WTC11 (cell line): ENCODE results near the gene PIF1. TPM values are rescaled to one million over a fixed set of nuclear protein-coding genes. Genes with fewer than 3 reads are reported as not detected.

Source experiments
- ATAC-seq: fragments of 200-7000 bp; cut with Tn5 transposase; 2 replicates; pipeline ENCODE4 v1.10.0; 2021; ENCODE audit warnings: mild to moderate bottlenecking, moderate library complexity
- CTCF ChIA-PET: fragments of 300-600 bp; sonication (Branson Sonifier 250); formaldehyde crosslinking; loops from one replicate; lab custom pipeline; 2021; ENCODE audit warnings: antibody characterized with exemption; lab: Charles Lee
- POLR2A ChIA-PET: fragments of 350-600 bp; sonication (Branson Sonifier 250); formaldehyde crosslinking; loops from one replicate; lab custom pipeline; 2021; ENCODE audit warnings: antibody characterized with exemption; lab: Charles Lee
- DNase-seq: peaks from one replicate; pipeline ENCODE4 v3.0.0; 2021; ENCODE audit warnings: low spot score
- H3K27ac Mint-ChIP-seq: 2 replicates; pipeline ENCODE4 v1.8.0; 2021; ENCODE audit warnings: mixed read lengths
- H3K27me3 Mint-ChIP-seq: 2 replicates; pipeline ENCODE4 v1.8.0; 2021; ENCODE audit warnings: low read depth, mild to moderate bottlenecking, moderate library complexity, mixed read lengths
- H3K36me3 Mint-ChIP-seq: 2 replicates; pipeline ENCODE4 v1.8.0; 2021; ENCODE audit warnings: mixed read lengths
- H3K4me1 Mint-ChIP-seq: 2 replicates; pipeline ENCODE4 v1.8.0; 2022; ENCODE audit warnings: mixed read lengths
- H3K4me3 Mint-ChIP-seq: 2 replicates; pipeline ENCODE4 v1.8.0; 2021; ENCODE audit warnings: mild to moderate bottlenecking, moderate library complexity, mixed read lengths
- H3K9me3 Mint-ChIP-seq: 2 replicates; pipeline ENCODE4 v1.8.0; 2021; ENCODE audit warnings: mixed read lengths
- AFF4 ChIP-seq: sonication (generic); formaldehyde crosslinking; IDR thresholded peaks from 2 replicates; pipeline ENCODE4 v1.8.1; 2023; ENCODE audit warnings: mild to moderate bottlenecking, missing genetic modification reagents, borderline replicate concordance
- ATF2 ChIP-seq: sonication (generic); formaldehyde crosslinking; IDR thresholded peaks from 2 replicates; pipeline ENCODE4 v1.8.1; 2022; ENCODE audit warnings: low read depth, missing genetic modification reagents, borderline replicate concordance
- CBFB ChIP-seq: sonication (generic); formaldehyde crosslinking; IDR thresholded peaks from 2 replicates; pipeline ENCODE4 v1.8.1; 2022; ENCODE audit warnings: mild to moderate bottlenecking, low read depth, missing genetic modification reagents
- CDX4 ChIP-seq: fragments of 250-450 bp; sonication (Bioruptor Pico); IDR thresholded peaks from 2 replicates; pipeline ENCODE4 v1.9.0; 2021; ENCODE audit warnings: moderate library complexity, mild to moderate bottlenecking, inconsistent platforms, borderline replicate concordance
- E2F5 ChIP-seq: sonication (generic); formaldehyde crosslinking; IDR thresholded peaks from 2 replicates; pipeline ENCODE4 v1.8.1; 2022; ENCODE audit warnings: mild to moderate bottlenecking, moderate library complexity, missing genetic modification reagents
- EMX1 ChIP-seq: fragments of 250-450 bp; sonication (Bioruptor Pico); IDR thresholded peaks from 2 replicates; pipeline ENCODE4 v1.8.0; 2021; ENCODE audit warnings: mild to moderate bottlenecking
- ESRRA ChIP-seq: sonication (generic); formaldehyde crosslinking; IDR thresholded peaks from 2 replicates; pipeline ENCODE4 v1.8.1; 2022; ENCODE audit warnings: mild to moderate bottlenecking, missing genetic modification reagents, borderline replicate concordance
- ETV6 ChIP-seq: sonication (generic); formaldehyde crosslinking; IDR thresholded peaks from 2 replicates; pipeline ENCODE4 v1.8.1; 2022; ENCODE audit warnings: mild to moderate bottlenecking, missing genetic modification reagents
- FOXP1 ChIP-seq: sonication (generic); formaldehyde crosslinking; IDR thresholded peaks from 2 replicates; pipeline ENCODE4 v1.8.0; 2022; ENCODE audit warnings: missing genetic modification reagents, mild to moderate bottlenecking, moderate library complexity, borderline replicate concordance
- HMGXB4 ChIP-seq: sonication (generic); formaldehyde crosslinking; IDR thresholded peaks from 2 replicates; pipeline ENCODE4 v1.8.1; 2023; ENCODE audit warnings: mild to moderate bottlenecking, moderate library complexity, missing genetic modification reagents
- JUN ChIP-seq: sonication (generic); formaldehyde crosslinking; IDR thresholded peaks from 2 replicates; pipeline ENCODE4 v1.8.0; 2023; ENCODE audit warnings: mild to moderate bottlenecking, missing genetic modification reagents
- KAT7 ChIP-seq: sonication (generic); formaldehyde crosslinking; IDR thresholded peaks from 2 replicates; pipeline ENCODE4 v1.8.1; 2023; ENCODE audit warnings: missing genetic modification reagents, mild to moderate bottlenecking, borderline replicate concordance
- MYBL2 ChIP-seq: sonication (generic); formaldehyde crosslinking; IDR thresholded peaks from 2 replicates; pipeline ENCODE4 v1.8.1; 2023; ENCODE audit warnings: mild to moderate bottlenecking, moderate library complexity, missing genetic modification reagents
- NR1H2 ChIP-seq: sonication (generic); formaldehyde crosslinking; IDR thresholded peaks from 2 replicates; pipeline ENCODE4 v1.9.0; 2021; ENCODE audit warnings: mild to moderate bottlenecking, moderate library complexity, missing genetic modification reagents
- NR3C1 ChIP-seq: sonication (generic); formaldehyde crosslinking; conservative IDR thresholded peaks from 2 replicates; pipeline ENCODE4 v1.8.1; 2023; ENCODE audit warnings: low read depth, mild to moderate bottlenecking, missing genetic modification reagents
- STAT6 ChIP-seq: sonication (generic); formaldehyde crosslinking; conservative IDR thresholded peaks from 2 replicates; pipeline ENCODE4 v1.8.1; 2023; ENCODE audit warnings: mild to moderate bottlenecking, low read depth, missing genetic modification reagents, moderate library complexity
- TP53 ChIP-seq: sonication (generic); formaldehyde crosslinking; IDR thresholded peaks from 2 replicates; pipeline ENCODE4 v1.8.1; 2023; ENCODE audit warnings: mild to moderate bottlenecking, missing genetic modification reagents
- USF1 ChIP-seq: sonication (generic); formaldehyde crosslinking; IDR thresholded peaks from 2 replicates; pipeline ENCODE4 v1.8.0; 2022; ENCODE audit warnings: mild to moderate bottlenecking, missing genetic modification reagents
- ZNF423 ChIP-seq: fragments of 250-450 bp; sonication (Bioruptor Pico); IDR thresholded peaks from 2 replicates; pipeline ENCODE4 v2.1.2; 2022; ENCODE audit warnings: mild to moderate bottlenecking, moderate library complexity
- ZNF671 ChIP-seq: fragments of 250-450 bp; sonication (Bioruptor Pico); IDR thresholded peaks from 2 replicates; pipeline ENCODE4 v1.8.0; 2021; ENCODE audit warnings: mild to moderate bottlenecking
- total RNA-seq: library from RNA; stranded (reverse); gene quantifications from 3 replicates; pipeline ENCODE4 v1.2.3, GENCODE V29; 2021

PIF1 gene
- total RNA-seq, 1 experiment from 2014 or later: 249 TPM

GRCh38 chr15:64807051-64807749 lies 18.2 kb downstream of the PIF1 start (continued):
- TF ChIP-seq ATF2 (CRISPR knock-in tag): no peak
- no peak for TF ChIP-seq STAT6 (CRISPR knock-in tag)
- TF ChIP-seq FOXP1 (CRISPR knock-in tag): no peak
- TF ChIP-seq E2F5 (CRISPR knock-in tag): 0 out of 2 replicates have a peak, but pooled peaks have one; percentile 3
- TF ChIP-seq AFF4: no peak
- TF ChIP-seq MYBL2 (CRISPR knock-in tag): no peak
- peak; percentile 30; the same call in 1 of the 2 replicates for TF ChIP-seq USF1 (CRISPR knock-in tag)
- TF ChIP-seq ZNF671 (CRISPR knock-in tag): no peak
- no peak for TF ChIP-seq ESRRA (CRISPR knock-in tag)
- no peak for TF ChIP-seq ETV6 (CRISPR knock-in tag)
- no peak for TF ChIP-seq KAT7
- TF ChIP-seq NR1H2 (CRISPR knock-in tag): no peak
- TF ChIP-seq NR3C1 (CRISPR knock-in tag): no peak
- TF ChIP-seq EMX1: 0 out of 2 replicates have a peak, but pooled peaks have one; percentile 73

- DNase-seq (no peak), ATAC-seq (no peak)
- H3K27ac Mint-ChIP-seq: peak overlapping the region; percentile 98
- H3K4me3 Mint-ChIP-seq: peak overlapping the region; percentile 10; the same call in 1 of the 2 replicates
- H3K9me3 Mint-ChIP-seq: no peaks in the 10 kb centered on the region
- H3K27me3 Mint-ChIP-seq: no peaks in the 10 kb centered on the region; the same call in 1 of the 2 replicates
- H3K36me3 Mint-ChIP-seq: peaks cover 8% of the 10 kb centered on the region
- TF ChIP-seq CDX4 (CRISPR knock-in tag) (no peak), TP53 (CRISPR knock-in tag) (no peak), JUN (CRISPR knock-in tag) (no peak), CBFB (peak; percentile 40; the same call in 1 of the 2 replicates), ZNF423 (CRISPR knock-in tag) (no peak), HMGXB4 (CRISPR knock-in tag) (no peak)
- ChIA-PET POLR2A (interaction anchor here (0.5 to 5.6 kb wide), 8 partner anchors 17 to 172 kb away, joined by 3 to 33 read pairs (median 6); partner anchors contain the start of genes PIF1 and PLEKHO2), CTCF (interaction anchor here (0.7 to 7.6 kb wide), 5 partner anchors 26 to 79 kb away, joined by 3 to 122 read pairs (median 68); no protein-coding TSS in a partner anchor)
- H3K4me1 Mint-ChIP-seq: peaks cover 62% of the 10 kb centered on the region
Observed at GRCh38 chr15:64806509-64806908, 18.9 kb downstream of the PIF1 start.
